Right forelimb (tissue), 1 donor: Measurements from ENCODE around the gene GPD2.
"Not testable (repeated sequence)": the region's sequence is repeated elsewhere in the genome, so short reads cannot be mapped to it uniquely, and the experiment has no call there.

Experiments used
- DNase-seq: peaks from one replicate; pipeline ENCODE4 v3.0.0-alpha.2; 2018

Gene GPD2

GRCh38 chr2:156476021-156476849, 40.1 kb downstream of the GPD2 start:
- DNase-seq: no peak

GRCh38 chr2:156476850-156477206, 40.6 kb downstream of the GPD2 start:
- no peak for DNase-seq

GRCh38 chr2:156480376-156480775, 44.2 kb downstream of the GPD2 start:
- no peak for DNase-seq

GRCh38 chr2:156481312-156481711, 45.1 kb downstream of the GPD2 start:
- no peak for DNase-seq

- DNase-seq: no peak
These were observed 47.6 kb downstream of the GPD2 start for GRCh38 chr2:156483741-156484173.

GRCh38 chr2:156486147-156486546, 50.0 kb downstream of the GPD2 start:
- DNase-seq: no peak

GRCh38 chr2:156486614-156487013, 50.4 kb downstream of the GPD2 start:
- DNase-seq: no peak

GRCh38 chr2:156489195-156489594, 53.0 kb downstream of the GPD2 start:
- no peak for DNase-seq

GRCh38 chr2:156489750-156490465, 53.7 kb downstream of the GPD2 start:
- DNase-seq: no peak

GRCh38 chr2:156490466-156490840, 54.3 kb downstream of the GPD2 start:
- no peak for DNase-seq

- no peak for DNase-seq
These were observed 55.0 kb downstream of the GPD2 start for GRCh38 chr2:156491176-156491575.

GRCh38 chr2:156492979-156493378, 56.8 kb downstream of the GPD2 start:
- DNase-seq: no peak

- DNase-seq: not testable (repeated sequence)
These were observed 59.8 kb downstream of the GPD2 start for GRCh38 chr2:156495998-156496397.

GRCh38 chr2:156505696-156506095, 69.5 kb downstream of the GPD2 start:
- no peak for DNase-seq

- no peak for DNase-seq
These were observed 74.9 kb downstream of the GPD2 start for GRCh38 chr2:156511122-156511521.

GRCh38 chr2:156511803-156512202, 75.6 kb downstream of the GPD2 start:
- no peak for DNase-seq

GRCh38 chr2:156512451-156512850, 76.3 kb downstream of the GPD2 start:
- DNase-seq: no peak

- no peak for DNase-seq
These were observed 77.0 kb downstream of the GPD2 start for GRCh38 chr2:156513219-156513618.

GRCh38 chr2:156517419-156517818, 81.2 kb downstream of the GPD2 start:
- DNase-seq: no peak

GRCh38 chr2:156518138-156518537, 82.0 kb downstream of the GPD2 start:
- DNase-seq: no peak

GRCh38 chr2:156522864-156523440, 86.8 kb downstream of the GPD2 start:
- no peak for DNase-seq

GRCh38 chr2:156526950-156527636, 90.9 kb downstream of the GPD2 start:
- DNase-seq: no peak

- DNase-seq: not testable (repeated sequence)
These were observed 92.4 kb downstream of the GPD2 start for GRCh38 chr2:156528583-156528982.
